Duodenal mucosa (tissue), 2 donors: ENCODE measurements around the gene CACNA1F.

Source experiments
- H3K27ac ChIP-seq: one replicate; pipeline ENCODE4 v1.7.0; 2013; ENCODE audit warnings: low read depth, low read length
- H3K27me3 ChIP-seq, 2 donors: one replicate each; pipeline ENCODE4 v1.7.0; 2013; ENCODE audit warnings: low read length in 2 of 2, control low read depth in 1 of 2; ENCODE audit not compliant: insufficient read depth in 2 of 2, control insufficient read depth in 1 of 2
- H3K36me3 ChIP-seq, 2 donors: one replicate each; pipeline ENCODE4 v1.7.0; 2013; ENCODE audit warnings: low read length in 2 of 2, control low read depth in 1 of 2; ENCODE audit not compliant: insufficient read depth in 2 of 2, control insufficient read depth in 1 of 2
- H3K4me1 ChIP-seq, 2 donors: one replicate each; pipeline ENCODE4 v1.7.0; 2013; ENCODE audit warnings: low read length in 2 of 2, control low read depth in 1 of 2; ENCODE audit not compliant: insufficient read depth in 2 of 2, control insufficient read depth in 1 of 2
- H3K4me3 ChIP-seq, 2 donors: one replicate each; pipeline ENCODE4 v1.7.0; 2013; ENCODE audit warnings: low read length in 2 of 2, low read depth in 1 of 2
- H3K9ac ChIP-seq, 2 donors: one replicate each; pipeline ENCODE4 v1.7.0; 2013; ENCODE audit warnings: low read length in 2 of 2, low read depth in 1 of 2
- H3K9me3 ChIP-seq, 2 donors: one replicate each; pipeline ENCODE4 v1.7.0; 2013; ENCODE audit warnings: low read length in 2 of 2, control low read depth in 1 of 2; ENCODE audit not compliant: control insufficient read depth in 1 of 2

CACNA1F gene

GRCh38 chrX:49231333-49232000 is 1.7 kb downstream of the CACNA1F start:
- H3K4me3 ChIP-seq, result no peak overlapping the region
- no peak overlapping the region for H3K27ac ChIP-seq
- no peaks in the 10 kb centered on the region for H3K36me3 ChIP-seq
- no peak overlapping the region for H3K9ac ChIP-seq
- H3K4me1 ChIP-seq, result peaks cover 0 to 4% of the 10 kb centered on the region in 2 donors
- no peaks in the 10 kb centered on the region for H3K9me3 ChIP-seq
- H3K27me3 ChIP-seq, result no peaks in the 10 kb centered on the region

- H3K4me1 ChIP-seq, result peaks cover 0 to 4% of the 10 kb centered on the region in 2 donors
- H3K9ac ChIP-seq, result peak overlapping the region; percentile 47 to 66
- no peaks in the 10 kb centered on the region for H3K36me3 ChIP-seq
- H3K9me3 ChIP-seq, result no peaks in the 10 kb centered on the region
- H3K4me3 ChIP-seq, result peak overlapping the region; percentile 56 to 62
- no peak overlapping the region for H3K27ac ChIP-seq
- H3K27me3 ChIP-seq, result no peaks in the 10 kb centered on the region
These were observed 2.5 kb downstream of the CACNA1F start for GRCh38 chrX:49230500-49231232.

- Histone ChIP-seq H3K9ac (no peak overlapping the region), H3K27me3 (no peaks in the 10 kb centered on the region), H3K9me3 (no peaks in the 10 kb centered on the region), H3K27ac (no peak overlapping the region), H3K4me1 (peaks cover 0 to 4% of the 10 kb centered on the region in 2 donors), H3K36me3 (no peaks in the 10 kb centered on the region), H3K4me3 (no peak overlapping the region)
These were observed 5.0 kb downstream of the CACNA1F start for GRCh38 chrX:49228185-49228584.

GRCh38 chrX:49227726-49228125 is 5.4 kb downstream of the CACNA1F start:
- H3K9ac ChIP-seq, result no peak overlapping the region
- no peaks in the 10 kb centered on the region for H3K27me3 ChIP-seq
- H3K36me3 ChIP-seq, result no peaks in the 10 kb centered on the region
- no peak overlapping the region for H3K27ac ChIP-seq
- peaks cover 0 to 4% of the 10 kb centered on the region in 2 donors for H3K4me1 ChIP-seq
- no peaks in the 10 kb centered on the region for H3K9me3 ChIP-seq
- no peak overlapping the region for H3K4me3 ChIP-seq

GRCh38 chrX:49226946-49227345 is 6.2 kb downstream of the CACNA1F start:
- Histone ChIP-seq H3K4me3 (peak overlapping the region in 1 of 2 donors; percentile 53), H3K36me3 (no peaks in the 10 kb centered on the region), H3K9me3 (no peaks in the 10 kb centered on the region), H3K9ac (peak overlapping the region in 1 of 2 donors; percentile 32), H3K4me1 (peaks cover 0 to 4% of the 10 kb centered on the region in 2 donors), H3K27ac (no peak overlapping the region), H3K27me3 (no peaks in the 10 kb centered on the region)

GRCh38 chrX:49225858-49226257 is 7.3 kb downstream of the CACNA1F start:
- H3K27ac ChIP-seq, result no peak overlapping the region
- H3K9me3 ChIP-seq, result no peaks in the 10 kb centered on the region
- no peaks in the 10 kb centered on the region for H3K36me3 ChIP-seq
- no peaks in the 10 kb centered on the region for H3K4me1 ChIP-seq
- H3K9ac ChIP-seq, result no peak overlapping the region
- no peak overlapping the region for H3K4me3 ChIP-seq
- H3K27me3 ChIP-seq, result no peaks in the 10 kb centered on the region

GRCh38 chrX:49221868-49222267 is 11.3 kb downstream of the CACNA1F start:
- H3K9me3 ChIP-seq, result no peaks in the 10 kb centered on the region
- H3K27me3 ChIP-seq, result no peaks in the 10 kb centered on the region
- no peaks in the 10 kb centered on the region for H3K4me1 ChIP-seq
- no peak overlapping the region for H3K4me3 ChIP-seq
- no peaks in the 10 kb centered on the region for H3K36me3 ChIP-seq
- no peak overlapping the region for H3K27ac ChIP-seq
- H3K9ac ChIP-seq, result no peak overlapping the region

- H3K4me3 ChIP-seq, result no peak overlapping the region
- H3K4me1 ChIP-seq, result no peaks in the 10 kb centered on the region
- no peak overlapping the region for H3K9ac ChIP-seq
- no peaks in the 10 kb centered on the region for H3K27me3 ChIP-seq
- no peaks in the 10 kb centered on the region for H3K9me3 ChIP-seq
- H3K27ac ChIP-seq, result no peak overlapping the region
- H3K36me3 ChIP-seq, result no peaks in the 10 kb centered on the region
These were observed 13.0 kb downstream of the CACNA1F start for GRCh38 chrX:49220100-49220499.

- H3K27ac ChIP-seq, result no peak overlapping the region
- H3K9ac ChIP-seq, result no peak overlapping the region
- no peaks in the 10 kb centered on the region for H3K36me3 ChIP-seq
- no peaks in the 10 kb centered on the region for H3K4me1 ChIP-seq
- no peaks in the 10 kb centered on the region for H3K27me3 ChIP-seq
- H3K9me3 ChIP-seq, result no peaks in the 10 kb centered on the region
- no peak overlapping the region for H3K4me3 ChIP-seq
These were observed 18.1 kb downstream of the CACNA1F start for GRCh38 chrX:49214996-49215526.

- Histone ChIP-seq H3K27ac (no peak overlapping the region), H3K27me3 (no peaks in the 10 kb centered on the region)
These were observed 18.7 kb downstream of the CACNA1F start for GRCh38 chrX:49214416-49214815.

More at GRCh38 chrX:49214416-49214815, 18.7 kb downstream of the CACNA1F start:
- Histone ChIP-seq H3K4me1 (no peaks in the 10 kb centered on the region), H3K36me3 (no peaks in the 10 kb centered on the region), H3K9ac (no peak overlapping the region), H3K4me3 (no peak overlapping the region), H3K9me3 (no peaks in the 10 kb centered on the region)
